A549 (cell line): Measurements from ENCODE around the gene PDE7B.

Experiments used
- CEBPB ChIP-seq, 2 experiments: fragments of >200 bp in 1 of 2; sonication (Bioruptor Twin) in 1 of 2; formaldehyde crosslinking in 1 of 2; IDR thresholded peaks; 2 replicates each; pipeline ENCODE4 v1.6.1; 2012 to 2016
- CHD2 ChIP-seq: fragments of 150-350 bp; IDR thresholded peaks from 2 replicates; pipeline ENCODE4 v1.6.1; 2014; ENCODE audit warnings: low read length; ENCODE audit not compliant: partially characterized antibody
- EP300 ChIP-seq, 2 experiments: fragments of >200 bp; sonication (Bioruptor Twin); formaldehyde crosslinking; IDR thresholded peaks; 2 replicates in 1 of 2; 3 replicates in 1 of 2; pipeline ENCODE4 v1.6.1; 2016 to 2017
- MAFK ChIP-seq: fragments of 450-650 bp; IDR thresholded peaks from 2 replicates; pipeline ENCODE4 v1.6.1; 2014; ENCODE audit not compliant: partially characterized antibody
- TF ChIP-seq, protein P1 (sequence below): fragments of >200 bp; sonication (Bioruptor Twin); formaldehyde crosslinking; IDR thresholded peaks from 3 replicates; pipeline ENCODE4 v1.5.1; 2016
- TF ChIP-seq, protein P2 (sequence below): fragments of 250-450 bp; sonication (Bioruptor Pico); IDR thresholded peaks from 2 replicates; pipeline ENCODE4 v1.5.0; 2020; ENCODE audit warnings: low read depth, mild to moderate bottlenecking, moderate library complexity

DNA sequence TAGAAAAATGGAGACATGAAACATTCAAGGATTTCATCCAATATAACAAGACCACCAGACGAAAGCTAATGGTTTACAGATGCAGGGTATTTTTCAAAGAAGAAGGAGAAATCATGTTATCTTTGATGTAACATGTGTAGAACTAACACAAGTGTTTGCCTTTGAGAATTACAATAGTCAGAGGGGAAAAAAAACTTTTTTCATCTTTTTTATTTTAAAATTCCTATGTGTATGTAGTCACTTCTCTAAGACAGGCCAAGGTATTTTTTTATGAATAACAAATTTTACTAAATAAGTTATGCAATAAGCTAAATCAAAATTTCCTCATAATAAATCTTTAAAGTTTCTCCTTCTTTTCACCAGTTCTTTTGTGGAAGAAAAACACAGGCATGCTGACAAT lies 161.4 kb downstream of the PDE7B start:
- no peak for TF ChIP-seq CEBPB (IDR thresholded peaks at IDR 0.05)
- TF ChIP-seq, protein P1, sequence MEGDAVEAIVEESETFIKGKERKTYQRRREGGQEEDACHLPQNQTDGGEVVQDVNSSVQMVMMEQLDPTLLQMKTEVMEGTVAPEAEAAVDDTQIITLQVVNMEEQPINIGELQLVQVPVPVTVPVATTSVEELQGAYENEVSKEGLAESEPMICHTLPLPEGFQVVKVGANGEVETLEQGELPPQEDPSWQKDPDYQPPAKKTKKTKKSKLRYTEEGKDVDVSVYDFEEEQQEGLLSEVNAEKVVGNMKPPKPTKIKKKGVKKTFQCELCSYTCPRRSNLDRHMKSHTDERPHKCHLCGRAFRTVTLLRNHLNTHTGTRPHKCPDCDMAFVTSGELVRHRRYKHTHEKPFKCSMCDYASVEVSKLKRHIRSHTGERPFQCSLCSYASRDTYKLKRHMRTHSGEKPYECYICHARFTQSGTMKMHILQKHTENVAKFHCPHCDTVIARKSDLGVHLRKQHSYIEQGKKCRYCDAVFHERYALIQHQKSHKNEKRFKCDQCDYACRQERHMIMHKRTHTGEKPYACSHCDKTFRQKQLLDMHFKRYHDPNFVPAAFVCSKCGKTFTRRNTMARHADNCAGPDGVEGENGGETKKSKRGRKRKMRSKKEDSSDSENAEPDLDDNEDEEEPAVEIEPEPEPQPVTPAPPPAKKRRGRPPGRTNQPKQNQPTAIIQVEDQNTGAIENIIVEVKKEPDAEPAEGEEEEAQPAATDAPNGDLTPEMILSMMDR: no peak
- TF ChIP-seq MAFK: no peak
- TF ChIP-seq CHD2: no peak
- no peak for TF ChIP-seq EP300 (IDR thresholded peaks at IDR 0.05)
- TF ChIP-seq, protein P2, sequence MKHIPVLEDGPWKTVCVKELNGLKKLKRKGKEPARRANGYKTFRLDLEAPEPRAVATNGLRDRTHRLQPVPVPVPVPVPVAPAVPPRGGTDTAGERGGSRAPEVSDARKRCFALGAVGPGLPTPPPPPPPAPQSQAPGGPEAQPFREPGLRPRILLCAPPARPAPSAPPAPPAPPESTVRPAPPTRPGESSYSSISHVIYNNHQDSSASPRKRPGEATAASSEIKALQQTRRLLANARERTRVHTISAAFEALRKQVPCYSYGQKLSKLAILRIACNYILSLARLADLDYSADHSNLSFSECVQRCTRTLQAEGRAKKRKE (CRISPR knock-in tag): no peak
